ENCODE results near the gene LBP.

LBP gene

GRCh38 chr20:38345643-38346042 is 639 bp upstream of the LBP start:
- no peak for DNase-seq (ENCODE audit: low read depth)
- TF ChIP-seq CTCF (conservative IDR thresholded peaks at IDR 0.05; ENCODE audit: low read depth, low read length) = no peak
- no peak overlapping the region for H3K4me3 ChIP-seq (ENCODE audit: low read length)

GRCh38 chr20:38346741-38347140 is 459 bp downstream of the LBP start:
- H3K4me3 ChIP-seq (ENCODE audit: low read length) = no peak overlapping the region
- TF ChIP-seq CTCF (conservative IDR thresholded peaks at IDR 0.05; ENCODE audit: low read depth, low read length) = no peak
- DNase-seq (ENCODE audit: low read depth) = no peak

- H3K4me3 ChIP-seq (ENCODE audit: low read length) = no peak overlapping the region
- no peak for TF ChIP-seq CTCF (conservative IDR thresholded peaks at IDR 0.05; ENCODE audit: low read depth, low read length)
- no peak for DNase-seq (ENCODE audit: low read depth)
These were observed 3.6 kb downstream of the LBP start for GRCh38 chr20:38349856-38350255.

- no peak for TF ChIP-seq CTCF (conservative IDR thresholded peaks at IDR 0.05; ENCODE audit: low read depth, low read length)
- no peak overlapping the region for H3K4me3 ChIP-seq (ENCODE audit: low read length)
- no peak for DNase-seq (ENCODE audit: low read depth)
These were observed 4.8 kb downstream of the LBP start for GRCh38 chr20:38350879-38351775.

GRCh38 chr20:38353316-38353715 is 7.0 kb downstream of the LBP start:
- no peak for TF ChIP-seq CTCF (conservative IDR thresholded peaks at IDR 0.05; ENCODE audit: low read depth, low read length)
- DNase-seq (ENCODE audit: low read depth) = no peak
- no peak overlapping the region for H3K4me3 ChIP-seq (ENCODE audit: low read length)

- TF ChIP-seq CTCF (conservative IDR thresholded peaks at IDR 0.05; ENCODE audit: low read depth, low read length) = no peak
- H3K4me3 ChIP-seq (ENCODE audit: low read length) = no peak overlapping the region
- no peak for DNase-seq (ENCODE audit: low read depth)
These were observed 7.9 kb downstream of the LBP start for GRCh38 chr20:38354227-38354626.

Measured in retinal pigment epithelial cell (primary cell).